Osteocyte (in vitro differentiated cells): Measurements from ENCODE around the gene ANKRD39. TPM values are rescaled to one million over a fixed set of nuclear protein-coding genes. Genes with fewer than 3 reads are reported as not detected.

Source experiments
- DNase-seq: peaks from one replicate; pipeline ENCODE4 v3.0.0; 2021; ENCODE audit warnings: mixed read lengths; ENCODE audit not compliant: unreplicated experiment; ENCODE audit errors: extremely low spot score
- H3K27ac Mint-ChIP-seq: one replicate; pipeline ENCODE4 v1.8.0; 2021; ENCODE audit warnings: mild to moderate bottlenecking, mixed read lengths; ENCODE audit not compliant: unreplicated experiment
- H3K27me3 Mint-ChIP-seq: one replicate; pipeline ENCODE4 v1.8.0; 2021; ENCODE audit warnings: mixed read lengths; ENCODE audit not compliant: unreplicated experiment
- H3K36me3 Mint-ChIP-seq: one replicate; pipeline ENCODE4 v1.8.0; 2021; ENCODE audit warnings: mixed read lengths; ENCODE audit not compliant: unreplicated experiment
- H3K4me1 Mint-ChIP-seq: one replicate; pipeline ENCODE4 v1.8.0; 2021; ENCODE audit warnings: mixed read lengths; ENCODE audit not compliant: unreplicated experiment
- H3K4me3 Mint-ChIP-seq: one replicate; pipeline ENCODE4 v1.8.0; 2021; ENCODE audit warnings: mild to moderate bottlenecking, moderate library complexity, mixed read lengths; ENCODE audit not compliant: unreplicated experiment
- H3K9me3 Mint-ChIP-seq: one replicate; pipeline ENCODE4 v1.8.0; 2021; ENCODE audit warnings: mixed read lengths; ENCODE audit not compliant: unreplicated experiment
- total RNA-seq: library from RNA; stranded (reverse); gene quantifications from 2 replicates; pipeline ENCODE4 v1.2.1, GENCODE V29; 2021
- TF ChIP-seq, protein P1 (sequence below): fragments of 200-600 bp; sonication (generic); IDR thresholded peaks from 2 replicates; pipeline ENCODE4 v1.5.0; 2021; ENCODE audit warnings: antibody characterized with exemption, mild to moderate bottlenecking, moderate library complexity

ANKRD39 gene
- total RNA-seq, 1 donor from 2014 or later = 12.4 TPM

DNA sequence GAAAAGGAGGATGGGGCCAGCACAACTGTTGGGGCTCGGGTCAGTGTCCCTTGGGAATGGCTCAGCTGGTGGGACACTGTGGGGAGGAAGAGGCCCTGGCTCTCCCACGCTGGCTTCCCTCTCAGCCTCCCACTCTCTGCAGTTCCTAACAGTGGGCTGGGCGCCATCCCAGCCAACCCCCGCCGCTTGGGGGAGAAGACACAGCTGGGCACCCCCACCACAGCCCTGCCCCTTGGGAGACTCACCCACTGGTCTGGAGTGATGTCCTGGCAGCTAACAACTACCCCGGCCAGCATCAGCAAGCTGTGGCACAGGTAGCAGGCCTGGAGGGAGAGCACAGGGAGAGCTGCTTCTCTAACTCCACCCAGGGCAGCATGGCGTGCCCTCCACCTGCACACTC lies 20.4 kb upstream of the ANKRD39 start:
- H3K9me3 Mint-ChIP-seq = no peaks in the 10 kb centered on the region
- DNase-seq = no peak
- no peaks in the 10 kb centered on the region for H3K36me3 Mint-ChIP-seq
- TF ChIP-seq, protein P1, sequence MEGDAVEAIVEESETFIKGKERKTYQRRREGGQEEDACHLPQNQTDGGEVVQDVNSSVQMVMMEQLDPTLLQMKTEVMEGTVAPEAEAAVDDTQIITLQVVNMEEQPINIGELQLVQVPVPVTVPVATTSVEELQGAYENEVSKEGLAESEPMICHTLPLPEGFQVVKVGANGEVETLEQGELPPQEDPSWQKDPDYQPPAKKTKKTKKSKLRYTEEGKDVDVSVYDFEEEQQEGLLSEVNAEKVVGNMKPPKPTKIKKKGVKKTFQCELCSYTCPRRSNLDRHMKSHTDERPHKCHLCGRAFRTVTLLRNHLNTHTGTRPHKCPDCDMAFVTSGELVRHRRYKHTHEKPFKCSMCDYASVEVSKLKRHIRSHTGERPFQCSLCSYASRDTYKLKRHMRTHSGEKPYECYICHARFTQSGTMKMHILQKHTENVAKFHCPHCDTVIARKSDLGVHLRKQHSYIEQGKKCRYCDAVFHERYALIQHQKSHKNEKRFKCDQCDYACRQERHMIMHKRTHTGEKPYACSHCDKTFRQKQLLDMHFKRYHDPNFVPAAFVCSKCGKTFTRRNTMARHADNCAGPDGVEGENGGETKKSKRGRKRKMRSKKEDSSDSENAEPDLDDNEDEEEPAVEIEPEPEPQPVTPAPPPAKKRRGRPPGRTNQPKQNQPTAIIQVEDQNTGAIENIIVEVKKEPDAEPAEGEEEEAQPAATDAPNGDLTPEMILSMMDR = no peak
- H3K27ac Mint-ChIP-seq = no peak overlapping the region
- no peak overlapping the region for H3K4me3 Mint-ChIP-seq
- H3K27me3 Mint-ChIP-seq = no peaks in the 10 kb centered on the region
- H3K4me1 Mint-ChIP-seq = peaks cover 46% of the 10 kb centered on the region

DNA sequence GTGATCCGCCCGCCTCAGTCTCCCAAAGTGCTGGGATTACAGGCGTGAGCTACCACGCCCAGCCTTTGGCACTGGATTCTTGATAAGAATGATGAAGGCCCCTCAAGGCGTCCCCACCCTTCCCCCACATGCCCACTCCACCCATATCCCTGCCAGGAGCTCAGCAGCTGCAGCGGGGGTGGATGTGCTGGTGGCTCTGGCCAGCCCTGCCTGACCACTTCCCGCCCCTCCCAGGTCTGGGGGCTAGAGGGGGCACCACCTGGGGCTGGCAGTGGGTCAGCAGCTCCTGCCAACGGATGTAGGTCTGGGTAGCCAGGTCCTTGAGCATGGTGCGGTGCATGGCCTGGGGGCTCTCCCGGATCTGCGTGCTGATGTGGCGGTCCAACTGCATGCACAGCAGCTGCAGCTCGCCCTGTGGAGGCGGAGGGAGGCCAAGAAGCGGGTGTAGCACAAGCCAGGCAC lies 19.8 kb upstream of the ANKRD39 start:
- Mint-ChIP-seq H3K27me3 (no peaks in the 10 kb centered on the region), H3K36me3 (no peaks in the 10 kb centered on the region), H3K4me1 (peaks cover 47% of the 10 kb centered on the region), H3K9me3 (no peaks in the 10 kb centered on the region), H3K27ac (no peak overlapping the region), H3K4me3 (no peak overlapping the region)
- no peak for DNase-seq
- TF ChIP-seq, protein P1 = no peak

DNA sequence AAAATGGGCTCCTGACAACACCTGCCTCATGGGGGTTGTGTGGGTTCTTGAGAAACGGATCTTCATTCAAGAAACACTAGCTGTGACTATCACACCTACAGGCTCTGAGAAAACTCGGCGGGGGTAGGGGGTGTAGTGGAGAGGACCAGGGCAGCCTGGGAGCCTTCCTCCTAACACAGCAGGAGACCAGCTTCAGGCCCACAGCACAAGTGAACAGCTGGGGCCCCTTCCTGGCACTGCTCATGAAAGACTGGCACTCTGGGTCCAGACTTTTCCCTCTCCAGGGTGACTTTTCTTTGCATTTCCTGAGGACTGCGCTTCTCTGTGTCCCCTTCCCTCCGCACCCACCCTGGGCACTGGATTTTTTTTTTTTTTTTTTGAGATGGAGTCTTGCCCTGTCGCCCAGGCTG lies 19.2 kb upstream of the ANKRD39 start:
- peaks cover 48% of the 10 kb centered on the region for H3K4me1 Mint-ChIP-seq
- H3K27ac Mint-ChIP-seq = peak overlapping the region; percentile 75

DNA sequence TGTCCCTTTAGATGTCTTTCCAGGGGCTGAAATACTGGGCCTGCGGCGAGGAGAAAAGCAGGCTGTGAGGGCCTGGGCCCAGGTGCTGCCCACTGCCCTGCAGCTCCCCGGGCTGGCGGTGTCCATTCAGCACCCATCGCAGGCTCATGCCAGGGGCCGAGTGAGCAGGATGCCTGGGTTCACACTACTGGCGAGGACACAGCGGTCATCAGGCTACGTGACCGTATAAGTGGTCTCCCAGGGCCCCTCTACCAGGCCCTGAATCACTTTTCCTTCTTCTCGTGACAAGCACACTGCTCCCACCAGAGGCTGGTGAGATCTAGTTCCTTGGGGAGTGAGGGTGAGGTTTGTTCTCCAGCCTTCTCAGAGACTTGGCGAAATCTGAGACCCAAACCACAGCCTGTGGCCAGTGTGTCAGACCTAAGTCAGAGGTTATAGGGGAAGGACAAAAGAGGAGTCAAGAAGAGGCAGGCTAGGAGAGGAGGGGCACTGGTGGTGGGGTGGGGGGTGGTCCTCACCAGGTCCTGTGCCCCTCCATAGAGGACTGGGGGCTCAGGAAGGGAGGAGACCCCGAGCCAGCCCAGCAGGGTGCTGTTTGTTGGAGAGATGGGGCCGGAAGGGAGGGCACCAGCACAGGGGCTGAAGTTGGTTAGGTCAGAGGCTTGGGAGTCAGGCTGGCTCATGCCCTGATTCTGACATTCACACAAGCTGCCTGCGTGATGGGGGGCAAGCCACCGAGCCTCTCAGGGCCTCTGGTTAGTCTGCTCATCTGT lies 18.6 kb upstream of the ANKRD39 start:
- H3K27ac Mint-ChIP-seq = peak overlapping the region; percentile 75
- H3K36me3 Mint-ChIP-seq = no peaks in the 10 kb centered on the region
- no peaks in the 10 kb centered on the region for H3K9me3 Mint-ChIP-seq
- no peaks in the 10 kb centered on the region for H3K27me3 Mint-ChIP-seq
- peaks cover 42% of the 10 kb centered on the region for H3K4me1 Mint-ChIP-seq
- DNase-seq = no peak
- H3K4me3 Mint-ChIP-seq = peak overlapping the region; percentile 26
- TF ChIP-seq, protein P1 = no peak

More for the DNA sequence above, 19.2 kb upstream of the ANKRD39 start:
- DNase-seq = no peak
- H3K27me3 Mint-ChIP-seq = no peaks in the 10 kb centered on the region
- no peak overlapping the region for H3K4me3 Mint-ChIP-seq
- H3K9me3 Mint-ChIP-seq = no peaks in the 10 kb centered on the region
- H3K36me3 Mint-ChIP-seq = no peaks in the 10 kb centered on the region
- TF ChIP-seq, protein P1 = no peak

DNA sequence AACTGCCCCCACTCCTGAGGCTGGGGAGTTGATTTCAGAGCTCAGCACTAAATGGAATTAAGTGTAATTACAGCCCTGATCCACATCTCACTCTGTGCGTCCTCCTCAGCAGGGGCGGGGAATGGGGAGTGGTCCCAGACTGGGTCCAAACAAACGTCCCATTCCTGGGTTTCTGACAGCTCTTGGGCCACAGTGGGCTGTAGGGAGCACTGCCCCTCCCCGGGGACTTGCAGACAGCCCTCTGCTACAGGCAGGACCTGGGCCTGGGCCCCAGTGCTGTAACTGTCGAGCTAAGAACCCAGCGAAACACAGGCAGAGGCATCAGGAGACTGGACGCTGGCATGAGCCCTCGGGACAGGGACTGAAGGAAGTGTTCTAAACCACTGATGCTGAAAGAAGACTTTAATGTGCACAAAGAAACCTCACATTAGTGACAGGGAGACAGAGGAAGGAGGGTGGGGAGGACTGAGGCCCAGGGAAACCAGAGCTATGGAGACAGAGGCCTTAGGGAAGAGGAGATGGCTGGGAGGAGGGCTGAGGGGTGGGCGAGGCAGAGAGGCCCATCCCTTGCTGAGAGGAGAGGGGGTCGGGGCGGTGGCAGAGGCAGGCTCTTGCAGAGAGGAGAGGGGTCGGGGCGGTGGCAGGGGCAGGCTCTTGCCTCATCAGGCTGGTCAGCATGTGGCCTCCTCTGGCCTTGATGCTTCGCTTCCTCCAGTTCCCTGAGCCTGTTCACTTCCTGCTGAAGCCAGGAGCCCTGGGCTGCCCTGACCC lies 17.9 kb upstream of the ANKRD39 start:
- Mint-ChIP-seq H3K9me3 (no peaks in the 10 kb centered on the region), H3K27ac (peak overlapping the region; percentile 75), H3K36me3 (no peaks in the 10 kb centered on the region), H3K4me3 (no peak overlapping the region), H3K4me1 (peaks cover 37% of the 10 kb centered on the region), H3K27me3 (no peaks in the 10 kb centered on the region)
- no peak for DNase-seq
- TF ChIP-seq, protein P1 = no peak
